IMR-90 (cell line): Measurements from ENCODE around the gene CPLX1.

Experiments used
- CEBPB ChIP-seq: IDR thresholded peaks from 2 replicates; pipeline ENCODE4 v1.6.1; 2012; ENCODE audit warnings: low read depth, low read length, improper control_type of control experiment
- CTCF ChIP-seq: conservative IDR thresholded peaks from 2 replicates; pipeline ENCODE4 v1.5.1; 2012; ENCODE audit warnings: mild to moderate bottlenecking, low read depth, low read length, improper control_type of control experiment
- MXI1 ChIP-seq: IDR thresholded peaks from 2 replicates; pipeline ENCODE4 v1.6.1; 2012; ENCODE audit warnings: low read depth, mild to moderate bottlenecking, low read length, moderate library complexity, borderline replicate concordance
- POLR2A ChIP-seq: IDR thresholded peaks from 2 replicates; pipeline ENCODE4 v1.6.1; 2012; ENCODE audit warnings: mild to moderate bottlenecking, low read depth, low read length
- RAD21 ChIP-seq: IDR thresholded peaks from 2 replicates; pipeline ENCODE4 v1.6.1; 2012; ENCODE audit warnings: low read length, improper control_type of control experiment
- RFX5 ChIP-seq: IDR thresholded peaks from 2 replicates; pipeline ENCODE4 v1.8.0; 2012; ENCODE audit warnings: low read depth, mild to moderate bottlenecking, low read length, moderate library complexity
- USF2 ChIP-seq: fragments of 150-350 bp; IDR thresholded peaks from 2 replicates; pipeline ENCODE4 v1.6.1; 2017; ENCODE audit warnings: mild to moderate bottlenecking, antibody characterized with exemption, low read length, low read depth

- no peak for TF ChIP-seq CTCF
- no peak for TF ChIP-seq POLR2A
- TF ChIP-seq RAD21 = no peak
- TF ChIP-seq USF2 = no peak
- no peak for TF ChIP-seq RFX5
- peak; percentile 68; the same call in 1 of the 2 replicates for TF ChIP-seq MXI1
- no peak for TF ChIP-seq CEBPB
Measured at GRCh38 chr4:825063-825970, 612 bp downstream of the CPLX1 start.
